ENCODE data around the gene SHF. TPM values are rescaled to one million over a fixed set of nuclear protein-coding genes. Genes with fewer than 3 reads are reported as not detected.

Gene SHF
- total and polyA plus RNA-seq, 2 of the 4 experiments (the other 2 are of a cell fraction): 1.8 to 3.5 TPM

- no peak for TF ChIP-seq CEBPB (IDR thresholded peaks at IDR 0.05; ENCODE audit: low read depth, low read length)
These were observed 11.5 kb upstream of the SHF start (continued) for GRCh38 chr15:45199136-45199810.

GRCh38 chr15:45198337-45199135, 10.8 kb upstream of the SHF start:
- Histone ChIP-seq H2AK9ac (replicated peaks; ENCODE audit: low read depth, low read length, poor library complexity) (peak overlapping the region; percentile 94), H3K4me3 (ENCODE audit: insufficient read depth, low read depth, low read length) (peak overlapping the region; percentile 70), H3K27me3 (ENCODE audit: control insufficient read depth, insufficient read depth, low read length) (peaks cover 1% of the 10 kb centered on the region; the same call in 1 of the 2 replicates), H3K79me1 (ENCODE audit: low read depth in 1 of 2, low read length in 2 of 2) (no peaks in the 10 kb centered on the region), H4K5ac (ENCODE audit: low read depth, low read length) (peak overlapping the region; percentile 51), H2AK5ac (ENCODE audit: low read depth, low read length) (no peak overlapping the region), H3K4me1 (ENCODE audit: control insufficient read depth, insufficient read depth, low read length) (peaks cover 2% of the 10 kb centered on the region; the same call in 1 of the 2 replicates), H3K56ac (ENCODE audit: extremely low read depth, insufficient read depth, low read length) (peak overlapping the region; percentile 46; the same call in 1 of the 2 replicates), H3K18ac (ENCODE audit: low read depth, low read length) (peak overlapping the region; percentile 24; the same call in 1 of the 2 replicates), H3K14ac (replicated peaks; ENCODE audit: low read depth, low read length) (peak overlapping the region; percentile 77; the same call in 1 of the 2 replicates), H3K4ac (ENCODE audit: low read depth, low read length) (peak overlapping the region; percentile 71), H2BK120ac (ENCODE audit: low read depth, low read length) (peak overlapping the region; percentile 58; the same call in 1 of the 2 replicates), H2BK5ac (ENCODE audit: low read depth, low read length, poor library complexity, severe bottlenecking) (peak overlapping the region; percentile 69), H3K9ac (ENCODE audit: low read depth, low read length) (peak overlapping the region; percentile 69), H3K36me3 (ENCODE audit: control insufficient read depth, insufficient read depth, low read length) (no peaks in the 10 kb centered on the region), H4K20me1 (ENCODE audit: insufficient read depth, low read length) (no peaks in the 10 kb centered on the region), H2BK20ac (ENCODE audit: low read depth, low read length) (no peak overlapping the region), H3K9me1 (ENCODE audit: insufficient read depth, low read length) (0 out of 2 replicates have a peak, but pooled peaks cover 6% of the 10 kb centered on the region), H2BK15ac (ENCODE audit: low read depth, low read length) (no peak overlapping the region; the same call in 2 of the 3 replicates), H4K8ac (ENCODE audit: low read depth in 2 of 2, low read length in 2 of 2) (peak overlapping the region; percentile 18 to 85; a peak in 2 of 4 replicates), H3K23ac (ENCODE audit: low read depth, low read length) (peak overlapping the region; percentile 57), H2AFZ (replicated peaks; ENCODE audit: low read length, poor library complexity) (peak overlapping the region; percentile 99), H3K9me3 (ENCODE audit: control insufficient read depth, insufficient read depth, low read length) (no peaks in the 10 kb centered on the region), H3K27ac (ENCODE audit: insufficient read depth, low read length) (peak overlapping the region; percentile 73), H4K91ac (ENCODE audit: insufficient read depth, low read depth, low read length) (peak overlapping the region; percentile 64; the same call in 1 of the 2 replicates), H3K4me2 (ENCODE audit: low read depth, low read length) (peak overlapping the region; percentile 83)
- ChIA-PET CTCF (interaction anchor here (0.6 to 1.4 kb wide), 5 partner anchors 14 to 232 kb away, joined by 3 to 7 read pairs (median 4); no protein-coding TSS in a partner anchor), POLR2A (ENCODE audit: unreplicated experiment) (interaction anchor here (1.3 kb wide), 1 partner anchor 11 kb away, joined by 3 read pairs; the partner anchor contains the start of gene SHF)
- BruUV-seq (replicated peaks): no TSS peak
- DNase-seq (peak; percentile 96), ATAC-seq (ENCODE audit: low read depth) (peak; percentile 69)
- intact Hi-C loops (cut with micrococcal nuclease): no loop called here
- 0% methylated on average over 9 of the region's 42 CpGs; no CpG with 5 or more reads in 1 of the 2 experiments for WGBS, 2 experiments (ENCODE audit: extremely low coverage in 2 of 2, insufficient read length in 1 of 2)
- in situ Hi-C loops (cut with MboI; ENCODE audit: low sequenced_read_pairs): loop anchor here (25.0 kb wide), 1 partner anchor 414 kb away; no protein-coding TSS in a partner anchor
- dilution Hi-C loops (cut with HindIII; ENCODE audit: low sequenced_read_pairs, unreplicated experiment): no loop called here
- TF ChIP-seq, protein P1, sequence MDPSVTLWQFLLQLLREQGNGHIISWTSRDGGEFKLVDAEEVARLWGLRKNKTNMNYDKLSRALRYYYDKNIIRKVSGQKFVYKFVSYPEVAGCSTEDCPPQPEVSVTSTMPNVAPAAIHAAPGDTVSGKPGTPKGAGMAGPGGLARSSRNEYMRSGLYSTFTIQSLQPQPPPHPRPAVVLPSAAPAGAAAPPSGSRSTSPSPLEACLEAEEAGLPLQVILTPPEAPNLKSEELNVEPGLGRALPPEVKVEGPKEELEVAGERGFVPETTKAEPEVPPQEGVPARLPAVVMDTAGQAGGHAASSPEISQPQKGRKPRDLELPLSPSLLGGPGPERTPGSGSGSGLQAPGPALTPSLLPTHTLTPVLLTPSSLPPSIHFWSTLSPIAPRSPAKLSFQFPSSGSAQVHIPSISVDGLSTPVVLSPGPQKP (IDR thresholded peaks at IDR 0.05; ENCODE audit: borderline replicate concordance, low read depth, low read length): no peak
- peak; percentile 20; the same call in 1 of the 2 replicates for TF ChIP-seq SMC3 (IDR thresholded peaks at IDR 0.05; ENCODE audit: low read depth, low read length)
- TF ChIP-seq FOS (IDR thresholded peaks at IDR 0.05; ENCODE audit: low read depth, low read length): peak; percentile 96
- no peak for TF ChIP-seq CEBPB (IDR thresholded peaks at IDR 0.05; ENCODE audit: low read depth, low read length)
- TF ChIP-seq RCOR1 (IDR thresholded peaks at IDR 0.05; ENCODE audit: insufficient replicate concordance, low read length): no peak
- peak; percentile 83 for TF ChIP-seq POLR2A (IDR thresholded peaks at IDR 0.05; ENCODE audit: low read depth, low read length)
- no peak; the same call in 1 of the 2 replicates for TF ChIP-seq MAZ (IDR thresholded peaks at IDR 0.05; ENCODE audit: borderline replicate concordance, low read depth, low read length)
- peak; percentile 44 for TF ChIP-seq RAD21 (IDR thresholded peaks at IDR 0.05; ENCODE audit: low read length)
- TF ChIP-seq USF2 (IDR thresholded peaks at IDR 0.05; ENCODE audit: low read depth, low read length): no peak
- TF ChIP-seq RFX5 (IDR thresholded peaks at IDR 0.05; ENCODE audit: low read depth, low read length): no peak
- TF ChIP-seq BHLHE40 (IDR thresholded peaks at IDR 0.05; ENCODE audit: low read depth, low read length): peak; percentile 26; the same call in 1 of the 2 replicates
- no peak for TF ChIP-seq MAFK (IDR thresholded peaks at IDR 0.05; ENCODE audit: low read depth, low read length)
